HG03439 (cell line): ENCODE data around the gene XRCC2.
"Not testable (repeated sequence)": the region's sequence is repeated elsewhere in the genome, so short reads cannot be mapped to it uniquely, and the experiment has no call there.

Experiments used
- ATAC-seq: cut with Tn5 transposase; IDR thresholded peaks from one replicate; pipeline ENCODE4 v1.9.1; 2021; ENCODE audit warnings: mild to moderate bottlenecking, moderate library complexity; ENCODE audit not compliant: unreplicated experiment

Gene XRCC2

DNA sequence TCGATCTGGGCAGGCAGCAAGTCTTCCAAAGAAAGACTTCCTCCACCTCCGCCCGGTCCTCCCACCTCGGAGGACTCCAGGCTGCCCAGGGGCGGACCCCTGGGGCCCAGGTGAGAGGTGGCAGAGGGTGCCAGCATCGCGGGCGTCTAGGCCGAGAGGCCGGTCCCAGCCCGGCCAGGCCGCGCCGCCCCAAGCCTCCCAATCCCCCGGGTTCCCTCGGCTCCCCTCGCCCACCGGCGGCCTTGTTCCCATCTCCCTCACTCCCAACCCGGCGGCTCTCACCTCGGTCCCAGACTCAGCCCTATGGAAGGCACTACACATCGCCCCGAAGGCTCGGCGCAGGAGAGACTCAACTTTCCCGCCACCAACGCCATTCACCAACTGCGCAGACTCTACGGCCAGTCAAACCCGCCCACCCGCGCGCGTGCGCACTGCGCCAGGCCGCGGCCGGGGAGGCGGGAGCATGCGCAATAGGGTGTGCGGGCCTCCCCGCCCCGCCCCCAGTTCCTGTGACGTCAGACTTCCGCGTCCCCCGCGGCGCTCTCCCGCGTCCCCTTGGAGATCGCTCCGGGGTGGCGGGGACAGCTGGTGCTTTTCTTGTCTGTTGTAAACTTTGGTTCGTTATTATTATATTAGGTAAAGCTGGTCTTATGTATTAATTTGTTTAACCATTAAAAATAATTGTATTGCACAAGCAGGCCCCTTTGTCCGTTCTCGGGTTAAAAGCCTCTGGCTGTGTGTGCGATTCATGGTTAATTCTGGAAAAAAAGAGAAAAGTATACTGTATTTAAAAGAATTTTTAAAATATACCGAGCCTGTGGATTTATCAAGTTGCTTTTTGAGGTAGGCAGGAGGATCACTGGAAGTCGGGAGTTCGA lies at the start of gene XRCC2:
TSS of gene XRCC2 (minus strand) at position 383 of the 878 bp plus-strand sequence. CDS start at position 321, 62 bp downstream.
- peak; percentile 89 for ATAC-seq

DNA sequence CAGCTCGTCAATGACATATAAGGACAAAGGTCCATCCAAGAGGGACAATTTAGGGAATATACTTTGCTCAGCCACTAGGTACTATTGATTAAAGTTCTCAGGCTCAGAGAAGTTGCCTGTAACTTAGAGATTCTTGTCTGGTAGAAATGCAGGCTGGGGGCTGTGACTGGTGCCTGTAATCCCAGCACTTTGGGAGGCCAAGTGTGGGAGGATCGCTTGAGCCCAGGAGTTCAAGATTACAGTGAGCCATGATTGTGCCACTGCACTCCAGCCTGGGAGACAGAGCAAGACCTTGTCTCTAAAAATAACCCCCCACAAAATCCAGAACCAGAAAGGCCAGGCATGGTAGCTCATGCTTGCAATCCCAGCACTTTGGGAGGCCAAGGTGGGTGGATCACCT lies 47.4 kb upstream of the XRCC2 start:
- no peak for ATAC-seq

DNA sequence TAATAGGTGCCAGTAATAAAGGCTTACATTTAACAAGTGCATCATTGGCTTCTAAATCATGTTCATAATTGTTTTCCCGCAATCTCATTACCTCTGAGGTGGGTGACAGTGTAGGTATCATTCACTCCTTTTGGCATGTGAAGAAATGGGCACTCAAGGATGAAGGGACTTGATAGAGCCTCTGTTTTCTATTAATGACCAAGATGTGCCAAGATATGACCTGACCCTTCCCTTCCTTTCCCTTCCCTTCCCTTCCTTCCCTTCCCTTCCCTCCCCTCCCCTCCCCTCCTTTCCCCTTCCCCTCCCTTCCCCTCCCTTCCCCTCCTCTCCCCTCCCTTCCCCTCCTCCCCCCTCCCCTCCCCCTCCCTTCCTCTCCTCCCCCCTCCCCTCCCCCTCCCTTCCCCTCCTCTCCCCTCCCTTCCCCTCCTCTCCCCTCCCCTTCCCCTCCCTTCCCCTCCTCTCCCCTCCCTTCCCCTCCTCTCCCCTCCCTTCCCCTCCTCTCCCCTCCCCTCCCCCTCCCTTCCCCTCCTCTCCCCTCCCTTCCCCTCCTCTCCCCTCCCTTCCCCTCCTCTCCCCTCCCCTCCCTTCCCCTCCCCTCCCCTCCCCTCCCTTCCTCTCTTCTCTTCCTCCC lies 36.6 kb upstream of the XRCC2 start:
- ATAC-seq = not testable (repeated sequence)

DNA sequence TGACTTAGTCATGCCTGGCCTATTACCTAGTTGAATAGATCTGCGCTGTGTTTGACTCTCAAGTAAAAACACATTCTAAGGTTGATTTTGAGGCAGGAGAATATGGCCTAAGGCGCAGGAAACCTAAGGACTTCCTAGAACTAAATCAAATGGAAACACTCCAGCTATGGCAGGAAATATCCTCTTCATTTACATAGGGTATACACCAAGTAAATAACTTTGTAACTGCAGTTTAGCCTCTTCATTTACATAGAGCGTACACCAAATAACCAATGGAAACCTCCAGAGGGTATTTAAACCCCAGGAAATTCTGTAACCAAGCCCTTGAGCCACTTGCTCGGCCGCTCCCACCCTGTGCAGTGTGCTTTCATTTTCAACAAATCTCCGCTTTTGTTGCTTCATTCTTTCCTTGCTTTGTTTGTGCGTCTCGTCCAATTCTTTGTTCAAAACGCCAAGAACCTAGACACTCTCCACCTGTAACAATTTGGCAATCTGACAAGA lies 35.6 kb upstream of the XRCC2 start:
- ATAC-seq = no peak

DNA sequence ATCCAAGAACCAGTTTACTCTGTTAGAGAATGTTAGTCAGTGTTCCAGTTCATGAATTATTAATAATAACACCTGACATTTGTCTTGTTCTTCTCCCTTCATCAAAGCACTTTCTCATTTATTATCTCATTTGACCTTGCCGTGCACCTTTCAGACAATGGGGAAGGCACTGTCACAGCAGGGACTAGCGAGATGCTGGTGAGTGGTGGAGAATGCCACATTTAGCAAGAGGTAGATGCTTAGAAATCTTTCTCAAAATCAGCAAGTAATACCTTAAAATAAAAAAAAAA lies 34.2 kb upstream of the XRCC2 start:
- ATAC-seq = no peak

DNA sequence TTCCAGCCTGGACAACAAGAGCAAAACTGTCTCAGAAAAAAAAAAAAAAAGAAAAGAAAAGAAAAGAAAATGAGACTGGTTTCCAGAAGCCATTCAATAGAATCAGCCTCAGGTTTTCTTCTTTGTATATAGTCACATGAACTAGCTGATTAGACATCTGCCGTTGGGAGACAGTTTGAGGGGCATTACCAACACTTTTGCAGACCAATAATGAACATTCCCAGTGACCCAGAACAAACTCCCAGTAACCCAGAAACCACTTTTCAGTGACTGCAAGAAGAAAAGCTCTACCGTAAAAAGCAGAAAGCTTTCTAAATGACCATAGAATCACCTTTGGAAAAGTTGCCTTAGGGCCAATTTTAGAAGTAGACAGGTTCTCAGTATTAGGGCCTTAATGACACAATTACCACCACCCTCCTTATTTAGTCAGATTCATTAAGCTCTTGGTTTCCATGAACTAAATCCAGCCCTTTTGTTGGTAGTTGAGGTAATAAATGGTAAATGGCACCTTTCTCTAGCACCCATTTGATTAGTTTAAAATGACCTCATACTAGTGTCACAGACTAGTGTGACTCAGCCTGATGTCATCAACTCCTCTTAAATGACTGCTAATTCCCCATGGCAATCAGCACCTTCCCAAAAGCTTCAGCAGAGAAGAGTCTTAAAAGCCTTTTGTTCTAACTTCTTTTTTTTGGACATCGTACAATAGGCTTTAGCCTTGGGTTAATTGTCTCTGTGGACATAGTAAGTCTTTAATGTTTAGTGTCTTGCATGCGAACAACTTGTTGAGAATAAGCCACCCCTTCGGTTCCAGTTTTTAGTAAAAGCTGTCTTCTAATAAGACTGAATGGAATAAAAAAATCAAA lies 33.6 kb upstream of the XRCC2 start:
- ATAC-seq = no peak

DNA sequence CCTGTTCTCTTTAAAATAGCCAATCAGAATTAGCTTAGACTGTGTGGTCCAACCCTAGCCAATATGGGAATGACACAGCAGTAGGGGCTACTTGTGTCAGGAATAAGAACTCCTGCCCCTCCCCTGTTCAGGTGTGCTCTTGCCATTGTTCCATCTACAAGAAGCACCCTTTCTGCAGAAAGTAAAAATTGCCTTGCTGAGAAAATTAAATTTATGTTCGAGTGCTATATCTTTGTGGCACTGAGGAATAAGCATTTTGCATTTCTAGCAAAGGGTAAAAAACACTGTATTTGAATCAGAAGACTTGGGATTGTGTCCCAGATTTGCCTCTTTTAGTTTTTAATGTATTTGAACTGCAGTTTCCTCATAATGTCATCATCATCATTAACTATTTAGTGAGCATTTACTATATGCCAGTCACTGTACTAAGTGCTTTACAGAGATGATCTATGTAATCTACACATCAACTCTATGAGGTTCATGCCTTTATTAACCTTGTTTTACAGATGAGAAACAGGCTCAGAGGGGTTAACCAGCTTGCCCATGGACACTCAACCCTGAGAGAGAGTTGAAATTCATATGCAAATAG lies 28.9 kb upstream of the XRCC2 start:
- no peak for ATAC-seq

DNA sequence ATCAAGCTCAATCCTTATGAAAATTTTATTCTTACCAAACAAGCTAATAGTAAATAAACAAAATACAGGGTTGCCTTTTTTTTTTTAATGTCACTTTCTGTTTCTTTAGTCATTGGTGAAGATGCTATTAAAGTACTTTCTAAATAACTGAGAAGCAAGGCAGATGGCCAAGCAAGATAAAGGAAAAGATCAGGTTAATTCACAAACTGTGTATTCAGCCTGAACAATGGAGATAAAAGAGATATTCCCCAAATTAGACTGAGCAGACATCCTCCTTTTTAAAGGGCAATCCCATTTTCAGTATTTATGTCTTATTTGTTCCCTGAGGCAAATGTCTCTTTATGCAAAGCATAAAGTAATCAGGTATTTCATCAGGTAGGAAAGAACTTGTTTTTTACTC lies 23.1 kb upstream of the XRCC2 start:
- ATAC-seq = no peak

DNA sequence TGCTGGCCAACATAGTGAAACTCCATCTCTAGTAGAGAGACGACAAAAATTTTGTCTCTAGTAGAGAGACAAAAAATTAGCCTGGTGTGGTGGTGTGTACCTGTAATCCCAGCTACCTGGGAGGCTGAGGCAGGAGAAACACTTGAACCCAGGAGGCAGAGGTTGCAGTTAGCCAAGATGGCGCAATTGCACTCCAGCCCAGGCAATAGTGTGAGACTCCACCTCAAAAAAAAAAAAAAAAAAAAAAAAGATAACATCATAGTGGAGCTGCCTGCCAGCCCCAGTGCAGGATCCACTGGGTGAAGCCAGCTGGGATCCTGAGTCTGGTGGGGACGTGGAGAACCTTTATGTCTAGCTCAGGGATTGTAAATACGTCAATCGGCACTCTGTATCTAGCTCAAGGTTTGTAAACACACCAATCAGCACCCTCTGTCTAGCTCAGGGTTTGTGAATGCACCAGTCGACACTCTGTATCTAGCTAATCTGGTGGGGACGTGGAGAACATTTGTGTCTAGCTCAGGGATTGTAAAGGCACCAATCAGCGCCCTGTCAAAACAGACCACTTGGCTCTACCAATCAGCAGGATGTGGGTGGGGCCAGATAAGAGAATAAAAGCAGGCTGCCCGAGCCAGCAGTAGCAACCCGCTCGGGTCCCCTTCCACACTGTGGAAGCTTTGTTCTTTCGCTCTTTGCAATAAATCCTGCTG lies 21.5 kb upstream of the XRCC2 start:
- ATAC-seq = not testable (repeated sequence)

DNA sequence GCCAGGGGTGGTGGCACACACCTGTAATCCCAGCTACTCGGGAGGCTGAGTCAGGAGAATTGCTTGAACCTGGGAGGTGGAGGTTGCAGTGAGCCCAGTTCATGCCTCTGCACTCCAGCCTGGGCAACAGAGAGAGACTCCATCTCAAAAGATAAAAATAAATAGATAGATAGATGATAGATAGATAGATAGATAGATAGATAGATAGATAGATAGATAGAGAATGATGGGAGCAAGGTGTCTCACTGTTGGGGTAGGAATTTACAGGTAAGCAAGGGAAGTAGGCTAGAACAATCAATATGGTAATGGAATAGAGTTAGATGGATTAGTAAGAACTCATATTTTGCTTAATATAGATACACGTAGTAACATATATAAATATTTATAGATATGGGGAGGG lies 16.3 kb upstream of the XRCC2 start:
- ATAC-seq = not testable (repeated sequence)

DNA sequence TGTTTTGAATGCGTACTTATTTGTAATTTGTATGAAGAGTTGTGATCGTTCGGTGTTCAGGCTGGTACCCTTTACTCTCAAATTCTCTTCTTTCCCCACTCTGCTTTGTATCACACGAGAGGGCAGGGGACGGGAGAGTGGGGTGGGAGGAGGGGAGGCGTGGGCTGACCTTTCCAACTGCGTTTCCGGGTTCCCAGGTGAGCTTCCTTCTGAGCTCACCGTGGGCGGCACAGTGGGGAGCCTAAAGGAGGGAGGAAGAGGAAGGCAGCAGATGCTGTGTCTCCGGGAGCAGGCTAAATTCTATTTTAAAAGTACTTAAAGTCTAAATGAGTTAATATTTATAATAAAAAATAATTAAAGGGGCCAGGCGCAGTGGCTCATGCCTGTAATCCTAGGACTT lies 7.4 kb upstream of the XRCC2 start:
- ATAC-seq = no peak

DNA sequence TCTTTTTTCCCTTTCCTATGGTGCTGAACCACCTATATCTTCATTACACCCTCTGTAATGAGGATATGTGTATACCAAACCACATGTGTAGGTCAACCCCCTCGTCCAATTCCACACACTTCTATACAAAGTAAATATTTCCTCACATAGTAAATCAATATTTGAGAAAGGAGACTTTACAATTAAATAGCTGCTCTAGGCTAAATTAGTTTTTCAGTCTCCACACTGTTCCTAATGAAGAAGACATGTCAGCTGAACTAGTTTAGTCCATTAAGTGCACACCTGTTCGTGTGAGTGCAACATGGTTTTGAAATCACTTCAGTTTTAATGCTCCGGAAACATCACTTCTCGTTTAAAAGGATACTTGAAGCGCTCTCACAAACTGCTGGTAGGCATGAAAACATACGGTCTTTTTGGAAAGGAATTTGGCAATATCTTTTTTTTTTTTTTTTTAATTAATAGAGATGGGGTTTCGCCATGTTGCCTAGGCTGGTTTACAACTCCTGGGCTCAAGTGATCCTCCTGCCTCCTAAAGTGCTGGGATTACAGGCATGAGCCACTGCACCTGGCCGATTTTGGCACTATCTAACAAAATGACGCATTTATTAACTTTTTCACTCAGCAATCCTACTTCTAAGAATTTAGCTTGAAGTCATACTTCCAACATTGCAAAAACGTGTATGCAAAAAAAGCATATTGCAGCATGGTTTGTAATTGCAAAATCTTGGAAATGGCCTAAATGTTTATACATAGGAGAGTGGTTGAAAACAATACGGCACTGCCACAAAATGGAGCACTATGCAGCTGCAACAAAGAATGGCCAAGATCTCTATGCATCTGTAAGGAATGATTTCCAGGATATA lies 2.1 kb upstream of the XRCC2 start:
- ATAC-seq = no peak

DNA sequence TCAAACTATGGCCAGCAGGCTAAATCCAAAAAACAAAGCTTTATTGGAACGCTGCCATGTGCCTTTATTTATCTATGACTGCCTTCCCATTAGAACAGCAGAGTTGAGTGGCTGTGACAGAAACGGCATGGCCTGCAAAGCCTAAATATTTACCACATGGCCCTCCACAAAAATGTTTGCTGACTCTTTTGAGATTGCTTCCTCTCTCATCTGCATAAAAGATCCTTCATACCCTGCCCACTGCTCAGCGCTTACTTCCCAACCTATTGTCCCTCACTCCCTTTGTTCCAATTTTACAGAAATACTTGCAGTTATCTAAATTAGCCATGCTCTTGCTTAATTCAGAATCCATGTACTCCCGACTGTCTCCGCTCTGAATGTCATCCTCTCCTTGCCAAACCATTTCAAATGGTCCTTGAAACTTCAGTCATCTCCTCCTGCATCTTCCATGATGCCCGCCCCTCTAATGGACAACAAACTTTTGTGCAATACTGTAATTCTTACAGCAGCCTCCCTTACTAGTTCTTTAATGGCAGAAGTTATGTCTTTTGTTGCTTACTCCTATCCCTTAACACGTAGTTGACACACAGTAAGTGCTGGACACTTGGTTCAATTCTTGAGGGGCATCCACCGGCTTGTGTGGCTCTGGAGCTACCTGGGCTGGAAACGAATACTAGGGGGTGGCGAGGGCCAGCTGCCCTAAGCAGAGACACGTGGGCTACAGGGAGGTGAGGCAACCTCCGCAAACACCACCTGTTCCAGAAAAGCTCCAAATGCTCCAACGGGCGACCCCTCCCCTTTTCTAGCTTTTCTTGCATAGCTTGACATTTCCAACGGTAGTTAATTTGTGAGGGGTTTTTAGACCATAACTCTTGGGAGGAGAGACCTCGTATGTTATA lies 832 bp downstream of the XRCC2 start:
- peak; percentile 27 for ATAC-seq

DNA sequence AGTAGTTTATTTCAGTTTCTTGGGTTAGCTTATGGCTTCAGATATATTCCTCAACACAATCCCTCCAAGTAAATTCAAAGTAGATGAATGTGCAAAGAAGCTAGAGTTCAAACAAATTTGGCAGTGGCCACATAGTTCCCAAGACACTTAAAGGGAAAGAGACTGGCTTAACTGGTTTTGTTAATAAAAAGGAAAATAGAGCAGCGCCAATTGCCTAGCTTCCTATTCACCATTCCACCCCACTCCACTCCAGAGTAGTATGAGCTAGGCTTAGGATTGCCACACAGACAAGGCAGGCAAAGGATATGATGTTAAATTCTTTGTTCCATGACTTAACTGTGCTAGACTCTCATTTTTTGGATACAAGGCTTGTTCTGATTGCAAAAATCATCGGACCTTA lies 2.0 kb downstream of the XRCC2 start:
- ATAC-seq = no peak

DNA sequence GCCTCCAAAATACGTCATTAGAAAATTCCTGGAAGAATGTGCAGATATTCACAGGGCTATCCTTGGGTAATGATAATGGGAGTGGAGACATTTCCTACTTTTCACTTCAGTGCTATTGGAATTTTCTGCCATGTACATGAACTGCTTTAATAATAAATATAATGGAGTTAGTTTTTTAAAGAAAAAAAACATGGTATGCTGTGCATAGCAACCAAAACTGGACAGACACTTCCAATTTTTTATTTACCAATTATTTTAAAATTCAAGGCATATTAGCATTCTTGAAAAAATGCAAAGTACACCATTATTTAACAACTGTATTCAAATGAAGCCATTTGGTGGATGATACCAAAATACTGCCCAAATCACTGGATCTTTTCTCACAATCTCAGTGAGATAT lies 3.3 kb downstream of the XRCC2 start:
- no peak for ATAC-seq

DNA sequence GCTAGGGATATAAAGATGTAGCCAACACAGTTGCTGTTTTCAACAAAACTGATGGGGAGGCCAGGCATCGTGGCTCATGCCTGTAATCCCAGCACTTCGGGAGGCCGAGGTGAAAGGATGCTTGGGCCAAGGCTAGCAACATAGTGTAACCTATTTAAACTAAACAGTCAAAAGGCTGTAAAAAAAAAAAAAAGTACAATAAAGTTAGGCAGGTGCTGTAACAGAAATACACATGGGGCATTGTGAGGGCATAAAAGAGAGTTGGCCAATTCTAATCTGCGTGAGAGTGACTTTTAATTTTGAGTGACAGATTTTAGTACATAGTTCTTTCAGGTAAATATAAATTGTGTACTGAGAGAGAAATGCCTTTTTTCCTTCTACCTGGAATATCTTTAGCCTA lies 6.2 kb downstream of the XRCC2 start:
- ATAC-seq = no peak

DNA sequence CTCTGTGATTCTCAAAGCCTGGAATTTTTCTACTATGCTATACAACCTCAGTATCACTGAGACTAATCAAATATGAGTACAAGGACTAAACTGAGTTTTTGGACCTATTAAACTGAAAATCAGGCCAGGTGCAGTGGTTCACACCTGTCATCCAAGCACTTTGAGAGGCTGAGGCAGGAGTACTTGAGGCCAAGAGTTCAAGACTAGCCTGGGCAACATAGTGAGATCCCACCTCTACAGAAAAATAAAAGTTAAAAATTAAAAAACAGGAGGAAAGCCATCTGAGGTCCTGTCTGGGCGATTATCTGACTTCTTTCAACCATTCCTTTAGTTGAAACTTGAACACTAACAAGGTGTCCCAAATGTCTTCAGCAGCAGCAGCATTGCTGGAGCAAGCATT lies 7.0 kb downstream of the XRCC2 start:
- ATAC-seq = no peak

DNA sequence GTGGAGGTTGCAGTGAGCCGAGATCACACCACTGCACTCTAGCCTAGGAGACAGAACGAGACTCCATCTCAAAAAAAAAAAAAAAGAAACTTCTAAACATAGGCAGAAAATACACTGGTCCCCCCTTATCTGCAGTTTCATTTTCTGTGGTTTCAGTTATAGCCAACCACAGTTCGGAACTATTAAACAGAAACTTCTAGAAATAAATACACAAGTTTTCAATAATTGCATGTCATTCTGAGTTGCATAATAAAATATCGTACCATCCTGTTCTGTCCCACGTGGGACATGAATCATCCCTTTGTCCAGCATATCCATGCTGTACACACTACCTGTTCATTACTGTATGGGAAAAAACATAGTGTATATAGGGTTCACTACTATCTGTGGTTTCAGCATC lies 8.0 kb downstream of the XRCC2 start:
- peak; percentile 67 for ATAC-seq

DNA sequence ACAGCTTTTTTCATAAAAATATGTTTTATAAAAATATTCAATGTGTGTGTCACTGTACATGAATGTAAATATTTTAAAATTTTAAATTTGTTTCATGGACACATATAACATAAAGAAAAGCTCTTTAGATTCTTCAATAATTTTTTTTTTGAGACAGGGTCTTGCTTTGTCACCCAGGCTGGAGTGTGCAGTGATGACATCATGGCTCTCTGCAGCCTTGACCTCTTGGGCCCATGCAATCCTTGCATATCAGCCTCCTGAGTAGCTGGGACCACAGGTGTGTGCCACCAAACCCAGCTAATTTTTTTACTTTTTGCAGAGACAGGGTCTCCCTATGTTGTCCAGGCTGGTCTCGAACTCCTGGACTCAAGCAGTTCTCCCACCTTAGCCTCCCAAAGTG lies 9.9 kb downstream of the XRCC2 start:
- no peak for ATAC-seq
